C4-2B (cell line): ENCODE results near the gene MAVS.

Experiments used
- H3K27ac ChIP-seq: fragments of 450-650 bp; 2 replicates; pipeline ENCODE4 v1.5.1; 2017
- CTCF ChIP-seq: fragments of 450-650 bp; conservative IDR thresholded peaks from 2 replicates; pipeline ENCODE4 v1.5.1; 2017; ENCODE audit warnings: mild to moderate bottlenecking
- ZFX ChIP-seq: fragments of 450-650 bp; IDR thresholded peaks from 2 replicates; pipeline ENCODE4 v1.6.1; 2017

The MAVS gene

GRCh38 chr20:3808544-3808943 is 38.1 kb upstream of the MAVS start:
- H3K27ac ChIP-seq: peak overlapping the region; percentile 81
- TF ChIP-seq ZFX: no peak
- TF ChIP-seq CTCF: no peak

GRCh38 chr20:3811467-3812258 is 35.0 kb upstream of the MAVS start:
- TF ChIP-seq ZFX: no peak
- TF ChIP-seq CTCF: no peak
- peak overlapping the region; percentile 79 for H3K27ac ChIP-seq

- TF ChIP-seq CTCF: no peak
- TF ChIP-seq ZFX: no peak
- H3K27ac ChIP-seq: peak overlapping the region; percentile 79
These were observed 34.4 kb upstream of the MAVS start for GRCh38 chr20:3812259-3812681.

GRCh38 chr20:3812975-3813847 is 33.4 kb upstream of the MAVS start:
- peak overlapping the region; percentile 79 for H3K27ac ChIP-seq

GRCh38 chr20:3813848-3814581 is 32.6 kb upstream of the MAVS start:
- H3K27ac ChIP-seq: peak overlapping the region; percentile 79; the same call in 1 of the 2 replicates
- no peak for TF ChIP-seq ZFX
- TF ChIP-seq CTCF: no peak

More at GRCh38 chr20:3812975-3813847, 33.4 kb upstream of the MAVS start:
- TF ChIP-seq ZFX (no peak), CTCF (no peak)

- TF ChIP-seq ZFX (no peak), CTCF (no peak)
- no peak overlapping the region for H3K27ac ChIP-seq
These were observed 31.6 kb upstream of the MAVS start for GRCh38 chr20:3814928-3815495.
